ENCODE measurements around the gene NTS.

The NTS gene

DNA sequence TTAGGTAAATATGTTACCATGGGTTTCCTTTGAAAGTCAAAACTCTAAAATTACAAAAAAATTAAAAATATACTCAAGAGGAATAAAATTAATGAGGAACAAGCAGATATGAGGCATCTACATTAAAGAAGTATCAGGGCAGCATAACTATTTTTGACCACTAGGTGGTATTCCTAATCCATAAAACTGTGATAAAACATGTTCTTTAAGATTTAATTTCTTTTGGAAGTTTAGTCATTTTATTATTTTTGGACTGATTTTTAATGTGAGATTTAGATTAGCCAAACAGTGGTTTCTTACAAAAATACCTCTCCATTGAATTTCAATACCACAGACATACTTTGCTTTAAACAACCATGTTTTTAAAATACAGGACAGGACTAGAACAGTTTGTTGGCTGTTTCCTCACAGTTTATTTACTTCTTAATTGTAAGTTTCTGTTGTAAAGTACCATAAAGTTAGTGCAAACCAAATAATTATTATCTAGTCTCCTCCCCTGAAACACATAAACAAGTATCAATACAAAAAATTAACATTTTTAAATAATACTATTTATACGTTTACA is 49.8 kb downstream of the NTS start:
- DNase-seq: no peak

DNA sequence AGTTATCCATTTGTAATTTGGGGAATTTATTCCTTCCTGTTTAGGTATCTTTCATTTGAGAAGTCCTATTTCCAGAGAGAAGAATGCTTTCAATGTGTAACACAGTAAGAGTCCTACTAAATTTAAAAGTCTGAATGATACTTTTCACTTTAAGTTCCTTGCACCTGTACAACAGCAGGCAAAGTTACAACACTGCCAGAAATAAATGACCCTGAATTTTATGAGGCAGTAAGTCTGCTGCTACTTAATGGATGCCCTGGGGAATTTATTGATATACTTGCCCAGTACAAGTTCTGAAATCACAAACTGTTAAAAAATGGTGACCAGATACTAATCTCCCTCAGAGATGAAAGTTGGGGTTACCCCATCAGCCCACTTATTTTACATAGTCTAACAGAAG is 53.1 kb downstream of the NTS start:
- DNase-seq: no peak

Data from left hindlimb (tissue), 1 donor.